Osteocyte (in vitro differentiated cells): ENCODE data around the gene PBX3. TPM values are rescaled to one million over a fixed set of nuclear protein-coding genes. Genes with fewer than 3 reads are reported as not detected.

Experiments used
- DNase-seq: peaks from one replicate; pipeline ENCODE4 v3.0.0; 2021; ENCODE audit warnings: mixed read lengths; ENCODE audit not compliant: unreplicated experiment; ENCODE audit errors: extremely low spot score
- H3K27ac Mint-ChIP-seq: one replicate; pipeline ENCODE4 v1.8.0; 2021; ENCODE audit warnings: mild to moderate bottlenecking, mixed read lengths; ENCODE audit not compliant: unreplicated experiment
- H3K27me3 Mint-ChIP-seq: one replicate; pipeline ENCODE4 v1.8.0; 2021; ENCODE audit warnings: mixed read lengths; ENCODE audit not compliant: unreplicated experiment
- H3K36me3 Mint-ChIP-seq: one replicate; pipeline ENCODE4 v1.8.0; 2021; ENCODE audit warnings: mixed read lengths; ENCODE audit not compliant: unreplicated experiment
- H3K4me1 Mint-ChIP-seq: one replicate; pipeline ENCODE4 v1.8.0; 2021; ENCODE audit warnings: mixed read lengths; ENCODE audit not compliant: unreplicated experiment
- H3K4me3 Mint-ChIP-seq: one replicate; pipeline ENCODE4 v1.8.0; 2021; ENCODE audit warnings: mild to moderate bottlenecking, moderate library complexity, mixed read lengths; ENCODE audit not compliant: unreplicated experiment
- H3K9me3 Mint-ChIP-seq: one replicate; pipeline ENCODE4 v1.8.0; 2021; ENCODE audit warnings: mixed read lengths; ENCODE audit not compliant: unreplicated experiment
- total RNA-seq: library from RNA; stranded (reverse); gene quantifications from 2 replicates; pipeline ENCODE4 v1.2.1, GENCODE V29; 2021
- TF ChIP-seq, protein P1 (sequence below): fragments of 200-600 bp; sonication (generic); IDR thresholded peaks from 2 replicates; pipeline ENCODE4 v1.5.0; 2021; ENCODE audit warnings: antibody characterized with exemption, mild to moderate bottlenecking, moderate library complexity

The PBX3 gene
- total RNA-seq, 1 donor from 2014 or later, result 16.0 TPM

- H3K27ac Mint-ChIP-seq, result no peak overlapping the region
- no peak overlapping the region for H3K4me3 Mint-ChIP-seq
- no peak for DNase-seq
- no peaks in the 10 kb centered on the region for H3K36me3 Mint-ChIP-seq
- TF ChIP-seq, protein P1, sequence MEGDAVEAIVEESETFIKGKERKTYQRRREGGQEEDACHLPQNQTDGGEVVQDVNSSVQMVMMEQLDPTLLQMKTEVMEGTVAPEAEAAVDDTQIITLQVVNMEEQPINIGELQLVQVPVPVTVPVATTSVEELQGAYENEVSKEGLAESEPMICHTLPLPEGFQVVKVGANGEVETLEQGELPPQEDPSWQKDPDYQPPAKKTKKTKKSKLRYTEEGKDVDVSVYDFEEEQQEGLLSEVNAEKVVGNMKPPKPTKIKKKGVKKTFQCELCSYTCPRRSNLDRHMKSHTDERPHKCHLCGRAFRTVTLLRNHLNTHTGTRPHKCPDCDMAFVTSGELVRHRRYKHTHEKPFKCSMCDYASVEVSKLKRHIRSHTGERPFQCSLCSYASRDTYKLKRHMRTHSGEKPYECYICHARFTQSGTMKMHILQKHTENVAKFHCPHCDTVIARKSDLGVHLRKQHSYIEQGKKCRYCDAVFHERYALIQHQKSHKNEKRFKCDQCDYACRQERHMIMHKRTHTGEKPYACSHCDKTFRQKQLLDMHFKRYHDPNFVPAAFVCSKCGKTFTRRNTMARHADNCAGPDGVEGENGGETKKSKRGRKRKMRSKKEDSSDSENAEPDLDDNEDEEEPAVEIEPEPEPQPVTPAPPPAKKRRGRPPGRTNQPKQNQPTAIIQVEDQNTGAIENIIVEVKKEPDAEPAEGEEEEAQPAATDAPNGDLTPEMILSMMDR, result no peak
- no peaks in the 10 kb centered on the region for H3K27me3 Mint-ChIP-seq
- no peaks in the 10 kb centered on the region for H3K9me3 Mint-ChIP-seq
- peaks cover 15% of the 10 kb centered on the region for H3K4me1 Mint-ChIP-seq
Measured at GRCh38 chr9:125797930-125798329, 50.8 kb downstream of the PBX3 start.

DNA sequence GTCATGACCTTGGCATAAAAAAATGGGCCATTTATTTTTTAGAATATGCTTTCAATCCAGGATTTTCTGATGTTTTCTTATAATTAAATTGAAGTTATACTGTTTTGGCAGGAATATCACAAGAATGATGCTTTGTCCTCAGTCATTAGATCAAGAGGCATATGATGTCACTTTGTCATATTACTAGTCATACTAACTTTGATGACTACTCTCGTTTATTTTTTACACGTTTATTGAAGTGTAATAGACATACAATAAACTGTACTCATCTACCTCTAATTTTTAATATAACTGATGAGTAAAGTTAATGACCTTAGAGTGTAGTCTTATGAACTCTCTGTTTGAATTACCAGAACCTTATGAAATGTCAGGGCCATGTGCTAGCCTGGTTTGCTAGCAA, 56.4 kb downstream of the PBX3 start:
- Mint-ChIP-seq H3K4me1 (peaks cover 7% of the 10 kb centered on the region), H3K27me3 (no peaks in the 10 kb centered on the region), H3K36me3 (no peaks in the 10 kb centered on the region), H3K9me3 (no peaks in the 10 kb centered on the region), H3K4me3 (no peak overlapping the region), H3K27ac (no peak overlapping the region)
- TF ChIP-seq, protein P1, result no peak
- DNase-seq, result no peak

- TF ChIP-seq, protein P1, result no peak
- no peak for DNase-seq
- Mint-ChIP-seq H3K4me1 (peaks cover 9% of the 10 kb centered on the region), H3K36me3 (no peaks in the 10 kb centered on the region), H3K4me3 (no peak overlapping the region), H3K9me3 (no peaks in the 10 kb centered on the region), H3K27me3 (no peaks in the 10 kb centered on the region), H3K27ac (no peak overlapping the region)
Measured at GRCh38 chr9:125805057-125805456, 57.9 kb downstream of the PBX3 start.

- H3K36me3 Mint-ChIP-seq, result no peaks in the 10 kb centered on the region
- H3K4me1 Mint-ChIP-seq, result peaks cover 10% of the 10 kb centered on the region
- no peaks in the 10 kb centered on the region for H3K27me3 Mint-ChIP-seq
- no peaks in the 10 kb centered on the region for H3K9me3 Mint-ChIP-seq
- DNase-seq, result no peak
- no peak overlapping the region for H3K27ac Mint-ChIP-seq
- H3K4me3 Mint-ChIP-seq, result no peak overlapping the region
- TF ChIP-seq, protein P1, result no peak
Measured at GRCh38 chr9:125805586-125805985, 58.4 kb downstream of the PBX3 start.

DNA sequence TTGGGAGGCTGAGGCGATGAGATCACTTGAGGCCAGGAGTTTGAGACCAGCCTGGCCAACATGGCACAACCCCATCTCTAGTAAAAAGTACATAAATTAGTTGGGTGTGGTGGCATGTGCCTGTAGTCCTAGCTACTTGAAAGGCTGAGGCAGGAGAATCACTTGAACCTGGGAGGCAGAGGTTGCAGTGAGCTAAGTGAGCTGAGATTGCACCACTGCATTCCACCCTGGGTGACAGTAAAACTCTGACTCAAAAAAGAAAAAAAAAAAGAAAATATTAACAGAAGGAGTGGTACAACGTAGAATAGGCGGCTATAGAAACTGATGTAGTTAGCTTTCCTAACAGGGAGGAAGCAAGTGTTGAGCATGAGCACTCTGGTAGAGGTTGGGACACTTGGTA, 59.9 kb downstream of the PBX3 start:
- H3K9me3 Mint-ChIP-seq, result no peaks in the 10 kb centered on the region
- TF ChIP-seq, protein P1, result no peak
- H3K27me3 Mint-ChIP-seq, result no peaks in the 10 kb centered on the region
- peaks cover 3% of the 10 kb centered on the region for H3K4me1 Mint-ChIP-seq
- H3K36me3 Mint-ChIP-seq, result no peaks in the 10 kb centered on the region
- DNase-seq, result no peak
- H3K4me3 Mint-ChIP-seq, result no peak overlapping the region
- no peak overlapping the region for H3K27ac Mint-ChIP-seq
